C4-2B (cell line): ENCODE data around the gene M6PR.
"Not testable (repeated sequence)": the region's sequence is repeated elsewhere in the genome, so short reads cannot be mapped to it uniquely, and the experiment has no call there.

ENCODE experiments used
- CTCF ChIP-seq: fragments of 450-650 bp; conservative IDR thresholded peaks from 2 replicates; pipeline ENCODE4 v1.5.1; 2017; ENCODE audit warnings: mild to moderate bottlenecking
- ZFX ChIP-seq: fragments of 450-650 bp; IDR thresholded peaks from 2 replicates; pipeline ENCODE4 v1.6.1; 2017

GRCh38 chr12:8930655-8931323 is 18.7 kb downstream of the M6PR start:
- TF ChIP-seq CTCF, ZFX: not testable (repeated sequence)
